WTC11 (cell line): ENCODE measurements around the gene CTNND2. TPM values are rescaled to one million over a fixed set of nuclear protein-coding genes. Genes with fewer than 3 reads are reported as not detected.

Experiments used
- ATAC-seq: fragments of 200-7000 bp; cut with Tn5 transposase; 2 replicates; pipeline ENCODE4 v1.10.0; 2021; ENCODE audit warnings: mild to moderate bottlenecking, moderate library complexity
- CTCF ChIA-PET: fragments of 300-600 bp; sonication (Branson Sonifier 250); formaldehyde crosslinking; loops from one replicate; lab custom pipeline; 2021; ENCODE audit warnings: antibody characterized with exemption; lab: Charles Lee
- POLR2A ChIA-PET: fragments of 350-600 bp; sonication (Branson Sonifier 250); formaldehyde crosslinking; loops from one replicate; lab custom pipeline; 2021; ENCODE audit warnings: antibody characterized with exemption; lab: Charles Lee
- DNase-seq: peaks from one replicate; pipeline ENCODE4 v3.0.0; 2021; ENCODE audit warnings: low spot score
- H3K27ac Mint-ChIP-seq: 2 replicates; pipeline ENCODE4 v1.8.0; 2021; ENCODE audit warnings: mixed read lengths
- H3K27me3 Mint-ChIP-seq: 2 replicates; pipeline ENCODE4 v1.8.0; 2021; ENCODE audit warnings: low read depth, mild to moderate bottlenecking, moderate library complexity, mixed read lengths
- H3K36me3 Mint-ChIP-seq: 2 replicates; pipeline ENCODE4 v1.8.0; 2021; ENCODE audit warnings: mixed read lengths
- H3K4me1 Mint-ChIP-seq: 2 replicates; pipeline ENCODE4 v1.8.0; 2022; ENCODE audit warnings: mixed read lengths
- H3K4me3 Mint-ChIP-seq: 2 replicates; pipeline ENCODE4 v1.8.0; 2021; ENCODE audit warnings: mild to moderate bottlenecking, moderate library complexity, mixed read lengths
- H3K9me3 Mint-ChIP-seq: 2 replicates; pipeline ENCODE4 v1.8.0; 2021; ENCODE audit warnings: mixed read lengths
- AR ChIP-seq: fragments of 250-450 bp; sonication (Bioruptor Pico); IDR thresholded peaks from 2 replicates; pipeline ENCODE4 v1.9.0; 2021; ENCODE audit warnings: mild to moderate bottlenecking
- ATF1 ChIP-seq: sonication (generic); formaldehyde crosslinking; IDR thresholded peaks from 2 replicates; pipeline ENCODE4 v1.8.1; 2023; ENCODE audit warnings: mild to moderate bottlenecking, moderate library complexity, missing genetic modification reagents
- EMX1 ChIP-seq: fragments of 250-450 bp; sonication (Bioruptor Pico); IDR thresholded peaks from 2 replicates; pipeline ENCODE4 v1.8.0; 2021; ENCODE audit warnings: mild to moderate bottlenecking
- FOXJ3 ChIP-seq: sonication (generic); formaldehyde crosslinking; IDR thresholded peaks from 2 replicates; pipeline ENCODE4 v1.9.0; 2021; ENCODE audit warnings: missing genetic modification reagents, mild to moderate bottlenecking, borderline replicate concordance
- GABPB1 ChIP-seq: sonication (generic); formaldehyde crosslinking; IDR thresholded peaks from 2 replicates; pipeline ENCODE4 v1.8.1; 2023; ENCODE audit warnings: mild to moderate bottlenecking, missing genetic modification reagents
- NFATC4 ChIP-seq: fragments of 250-450 bp; sonication (Bioruptor Pico); IDR thresholded peaks from 2 replicates; pipeline ENCODE4 v1.9.0; 2021; ENCODE audit warnings: mild to moderate bottlenecking
- PREB ChIP-seq: sonication (generic); formaldehyde crosslinking; IDR thresholded peaks from 2 replicates; pipeline ENCODE4 v1.8.1; 2022; ENCODE audit warnings: mild to moderate bottlenecking, missing genetic modification reagents, moderate library complexity, borderline replicate concordance
- SMAD4 ChIP-seq: sonication (generic); formaldehyde crosslinking; IDR thresholded peaks from 2 replicates; pipeline ENCODE4 v1.8.0; 2022; ENCODE audit warnings: mild to moderate bottlenecking, missing genetic modification reagents
- TCF7 ChIP-seq: sonication (generic); formaldehyde crosslinking; IDR thresholded peaks from 2 replicates; pipeline ENCODE4 v1.8.0; 2022; ENCODE audit warnings: mild to moderate bottlenecking, low read depth, missing genetic modification reagents, moderate library complexity
- TP53 ChIP-seq: sonication (generic); formaldehyde crosslinking; IDR thresholded peaks from 2 replicates; pipeline ENCODE4 v1.8.1; 2023; ENCODE audit warnings: mild to moderate bottlenecking, missing genetic modification reagents
- ZBTB21 ChIP-seq: sonication (generic); formaldehyde crosslinking; IDR thresholded peaks from 2 replicates; pipeline ENCODE4 v1.8.1; 2023; ENCODE audit warnings: mild to moderate bottlenecking, missing genetic modification reagents, borderline replicate concordance
- ZNF138 ChIP-seq: sonication (generic); formaldehyde crosslinking; conservative IDR thresholded peaks from 2 replicates; pipeline ENCODE4 v1.8.1; 2022; ENCODE audit warnings: mild to moderate bottlenecking, moderate library complexity, missing genetic modification reagents
- ZNF263 ChIP-seq: sonication (generic); formaldehyde crosslinking; IDR thresholded peaks from 2 replicates; pipeline ENCODE4 v1.8.1; 2022; ENCODE audit warnings: low read depth, mild to moderate bottlenecking, moderate library complexity, missing genetic modification reagents
- ZNF317 ChIP-seq: sonication (generic); formaldehyde crosslinking; IDR thresholded peaks from 2 replicates; pipeline ENCODE4 v1.8.1; 2023; ENCODE audit warnings: low read depth, mild to moderate bottlenecking, moderate library complexity, missing genetic modification reagents, borderline replicate concordance
- total RNA-seq: library from RNA; stranded (reverse); gene quantifications from 3 replicates; pipeline ENCODE4 v1.2.3, GENCODE V29; 2021
- TF ChIP-seq, protein P1 (sequence below): sonication (generic); formaldehyde crosslinking; conservative IDR thresholded peaks from 2 replicates; pipeline ENCODE4 v1.8.1; 2023; ENCODE audit warnings: mild to moderate bottlenecking, low read depth, missing genetic modification reagents, moderate library complexity
- TF ChIP-seq, protein P2 (sequence below): sonication (generic); formaldehyde crosslinking; IDR thresholded peaks from 2 replicates; pipeline ENCODE4 v1.8.0; 2022; ENCODE audit warnings: missing genetic modification reagents

CTNND2 gene
- total RNA-seq, 1 experiment from 2014 or later: 11.9 TPM

DNA sequence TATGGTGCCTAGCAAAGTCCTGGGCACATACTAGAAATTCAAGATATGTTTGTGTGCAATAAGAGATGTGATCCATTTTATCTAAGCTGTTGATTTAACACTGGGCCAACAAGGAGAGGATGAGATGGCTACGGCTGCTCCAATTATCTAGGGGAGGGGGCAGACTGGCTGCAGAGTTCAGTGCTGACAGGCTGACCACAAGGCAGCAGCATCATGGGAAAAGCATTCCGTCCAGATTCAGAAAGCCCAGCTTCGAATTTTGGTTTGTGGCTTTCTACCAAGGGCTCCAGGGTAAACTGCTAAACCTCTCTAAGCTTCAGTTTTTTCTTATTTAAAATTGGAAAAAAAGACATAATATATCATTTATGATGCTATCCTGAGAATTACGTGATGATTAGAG lies 758.1 kb downstream of the CTNND2 start (continued):
- TF ChIP-seq, protein P1, sequence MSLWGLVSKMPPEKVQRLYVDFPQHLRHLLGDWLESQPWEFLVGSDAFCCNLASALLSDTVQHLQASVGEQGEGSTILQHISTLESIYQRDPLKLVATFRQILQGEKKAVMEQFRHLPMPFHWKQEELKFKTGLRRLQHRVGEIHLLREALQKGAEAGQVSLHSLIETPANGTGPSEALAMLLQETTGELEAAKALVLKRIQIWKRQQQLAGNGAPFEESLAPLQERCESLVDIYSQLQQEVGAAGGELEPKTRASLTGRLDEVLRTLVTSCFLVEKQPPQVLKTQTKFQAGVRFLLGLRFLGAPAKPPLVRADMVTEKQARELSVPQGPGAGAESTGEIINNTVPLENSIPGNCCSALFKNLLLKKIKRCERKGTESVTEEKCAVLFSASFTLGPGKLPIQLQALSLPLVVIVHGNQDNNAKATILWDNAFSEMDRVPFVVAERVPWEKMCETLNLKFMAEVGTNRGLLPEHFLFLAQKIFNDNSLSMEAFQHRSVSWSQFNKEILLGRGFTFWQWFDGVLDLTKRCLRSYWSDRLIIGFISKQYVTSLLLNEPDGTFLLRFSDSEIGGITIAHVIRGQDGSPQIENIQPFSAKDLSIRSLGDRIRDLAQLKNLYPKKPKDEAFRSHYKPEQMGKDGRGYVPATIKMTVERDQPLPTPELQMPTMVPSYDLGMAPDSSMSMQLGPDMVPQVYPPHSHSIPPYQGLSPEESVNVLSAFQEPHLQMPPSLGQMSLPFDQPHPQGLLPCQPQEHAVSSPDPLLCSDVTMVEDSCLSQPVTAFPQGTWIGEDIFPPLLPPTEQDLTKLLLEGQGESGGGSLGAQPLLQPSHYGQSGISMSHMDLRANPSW: no peak
- no peak for TF ChIP-seq TP53

DNA sequence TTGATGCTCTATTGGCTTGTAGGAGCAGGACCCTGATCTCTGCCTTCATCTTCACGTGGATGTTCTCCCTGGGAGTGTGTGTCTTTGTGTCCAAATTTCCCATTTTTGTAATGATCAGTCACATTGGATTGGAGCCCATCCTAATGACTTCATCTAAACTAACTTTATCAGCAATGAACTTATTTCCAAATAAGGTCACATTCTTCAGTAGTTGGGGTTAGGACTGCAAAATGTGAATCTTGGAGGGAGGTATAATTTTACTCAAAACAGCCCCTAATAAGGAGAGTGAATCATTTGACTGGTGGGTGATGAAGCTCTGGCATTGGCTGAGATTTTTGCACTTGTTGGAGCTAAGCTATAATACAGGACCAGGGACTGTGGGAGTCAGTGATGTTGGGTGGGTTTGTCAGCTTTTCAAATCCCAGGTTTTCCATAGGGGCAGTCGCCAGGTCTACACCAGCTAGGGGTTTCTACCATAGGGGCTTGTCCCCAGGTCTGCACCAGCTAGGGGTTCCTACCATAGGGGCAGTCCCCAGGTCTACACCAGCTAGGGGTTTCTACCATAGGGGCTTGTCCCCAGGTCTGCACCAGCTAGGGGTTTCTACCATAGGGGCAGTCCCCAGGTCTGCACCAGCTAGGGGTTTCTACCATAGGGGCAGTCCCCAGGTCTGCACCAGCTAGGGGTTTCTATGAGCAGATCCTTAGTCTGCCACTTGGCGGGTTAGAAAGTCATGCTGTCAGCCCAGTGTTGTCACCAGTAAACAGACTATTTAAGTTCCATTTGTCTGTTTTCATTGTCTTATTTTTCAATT lies 760.6 kb downstream of the CTNND2 start:
- Mint-ChIP-seq H3K4me3 (no peak overlapping the region), H3K9me3 (no peaks in the 10 kb centered on the region), H3K4me1 (peaks cover 11% of the 10 kb centered on the region), H3K27me3 (no peaks in the 10 kb centered on the region; the same call in 1 of the 2 replicates), H3K27ac (no peak overlapping the region), H3K36me3 (no peaks in the 10 kb centered on the region)
- no peak for DNase-seq
- POLR2A ChIA-PET: no interaction called here
- TF ChIP-seq ZBTB21 (CRISPR knock-in tag): no peak
- no peak for TF ChIP-seq ZNF138 (CRISPR knock-in tag)
- no peak for TF ChIP-seq EMX1
- TF ChIP-seq, protein P2, sequence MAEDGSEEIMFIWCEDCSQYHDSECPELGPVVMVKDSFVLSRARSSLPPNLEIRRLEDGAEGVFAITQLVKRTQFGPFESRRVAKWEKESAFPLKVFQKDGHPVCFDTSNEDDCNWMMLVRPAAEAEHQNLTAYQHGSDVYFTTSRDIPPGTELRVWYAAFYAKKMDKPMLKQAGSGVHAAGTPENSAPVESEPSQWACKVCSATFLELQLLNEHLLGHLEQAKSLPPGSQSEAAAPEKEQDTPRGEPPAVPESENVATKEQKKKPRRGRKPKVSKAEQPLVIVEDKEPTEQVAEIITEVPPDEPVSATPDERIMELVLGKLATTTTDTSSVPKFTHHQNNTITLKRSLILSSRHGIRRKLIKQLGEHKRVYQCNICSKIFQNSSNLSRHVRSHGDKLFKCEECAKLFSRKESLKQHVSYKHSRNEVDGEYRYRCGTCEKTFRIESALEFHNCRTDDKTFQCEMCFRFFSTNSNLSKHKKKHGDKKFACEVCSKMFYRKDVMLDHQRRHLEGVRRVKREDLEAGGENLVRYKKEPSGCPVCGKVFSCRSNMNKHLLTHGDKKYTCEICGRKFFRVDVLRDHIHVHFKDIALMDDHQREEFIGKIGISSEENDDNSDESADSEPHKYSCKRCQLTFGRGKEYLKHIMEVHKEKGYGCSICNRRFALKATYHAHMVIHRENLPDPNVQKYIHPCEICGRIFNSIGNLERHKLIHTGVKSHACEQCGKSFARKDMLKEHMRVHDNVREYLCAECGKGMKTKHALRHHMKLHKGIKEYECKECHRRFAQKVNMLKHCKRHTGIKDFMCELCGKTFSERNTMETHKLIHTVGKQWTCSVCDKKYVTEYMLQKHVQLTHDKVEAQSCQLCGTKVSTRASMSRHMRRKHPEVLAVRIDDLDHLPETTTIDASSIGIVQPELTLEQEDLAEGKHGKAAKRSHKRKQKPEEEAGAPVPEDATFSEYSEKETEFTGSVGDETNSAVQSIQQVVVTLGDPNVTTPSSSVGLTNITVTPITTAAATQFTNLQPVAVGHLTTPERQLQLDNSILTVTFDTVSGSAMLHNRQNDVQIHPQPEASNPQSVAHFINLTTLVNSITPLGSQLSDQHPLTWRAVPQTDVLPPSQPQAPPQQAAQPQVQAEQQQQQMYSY (CRISPR knock-in tag): no peak
- no peak for TF ChIP-seq ZNF317
- TF ChIP-seq ATF1: no peak
- TF ChIP-seq AR (CRISPR knock-in tag): no peak
- TF ChIP-seq SMAD4 (CRISPR knock-in tag): no peak
- no peak for ATAC-seq
- CTCF ChIA-PET: no interaction called here

- ChIA-PET CTCF (interaction anchor here (0.6 to 1.5 kb wide), 2 partner anchors 77 to 275 kb away, joined by 3 to 6 read pairs; no protein-coding TSS in a partner anchor), POLR2A (no interaction called here)
- Mint-ChIP-seq H3K27me3 (no peaks in the 10 kb centered on the region; the same call in 1 of the 2 replicates), H3K9me3 (peaks cover 18% of the 10 kb centered on the region), H3K36me3 (no peaks in the 10 kb centered on the region), H3K4me1 (peaks cover 11% of the 10 kb centered on the region), H3K27ac (peak overlapping the region; percentile 6; the same call in 1 of the 2 replicates), H3K4me3 (no peak overlapping the region)
- peak; percentile 89 for ATAC-seq
- TF ChIP-seq GABPB1 (CRISPR knock-in tag): no peak
- no peak for TF ChIP-seq NFATC4 (CRISPR knock-in tag)
- no peak for TF ChIP-seq FOXJ3 (CRISPR knock-in tag)
- TF ChIP-seq PREB (CRISPR knock-in tag): no peak
- no peak for TF ChIP-seq ZNF317
- no peak for TF ChIP-seq ZNF263 (CRISPR knock-in tag)
- TF ChIP-seq TCF7 (CRISPR knock-in tag): no peak
- no peak for DNase-seq
Observed at GRCh38 chr5:11139217-11139865, 764.9 kb downstream of the CTNND2 start.
